Activated T-cell treated with anti-CD3 and anti-CD28 coated beads for 24 hours (primary cell): ENCODE results near the gene CCDC27.
"Not testable (repeated sequence)": the region's sequence is repeated elsewhere in the genome, so short reads cannot be mapped to it uniquely, and the experiment has no call there.

Experiments used
- DNase-seq: peaks from one replicate; pipeline ENCODE4 v3.0.0-alpha.2; 2020; ENCODE audit warnings: low read depth

Gene CCDC27

GRCh38 chr1:3796215-3797061 lies 44.2 kb downstream of the CCDC27 start, which contains the start of gene LRRC47:
TSS of gene LRRC47 (minus strand) at chr1:3796498. CDS start at chr1:3796476, 22 bp downstream.
- DNase-seq, result peak; percentile 92

- no peak for DNase-seq
Measured at GRCh38 chr1:3799976-3800685, 47.9 kb downstream of the CCDC27 start.

DNA sequence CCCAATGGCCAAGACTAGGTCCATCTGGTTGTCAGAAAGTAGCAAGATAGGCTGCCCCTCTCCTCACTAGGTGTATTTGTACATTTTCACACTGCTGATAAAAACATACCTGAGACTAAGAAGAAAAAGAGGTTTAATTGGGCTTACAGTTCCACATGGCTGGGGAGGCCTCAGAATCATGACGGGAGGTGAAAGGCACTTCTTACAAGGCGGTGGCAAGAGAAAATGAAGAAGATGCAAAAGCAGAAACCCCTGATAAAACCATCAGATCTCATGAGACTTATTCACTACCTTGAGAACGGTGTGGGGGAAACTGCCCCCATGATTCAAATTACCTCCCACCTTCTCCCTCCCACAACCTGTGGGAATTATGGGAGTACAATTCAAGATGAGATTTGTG lies 48.5 kb downstream of the CCDC27 start:
- not testable (repeated sequence) for DNase-seq

- no peak for DNase-seq
Measured at GRCh38 chr1:3803905-3804626, 51.8 kb downstream of the CCDC27 start.

DNA sequence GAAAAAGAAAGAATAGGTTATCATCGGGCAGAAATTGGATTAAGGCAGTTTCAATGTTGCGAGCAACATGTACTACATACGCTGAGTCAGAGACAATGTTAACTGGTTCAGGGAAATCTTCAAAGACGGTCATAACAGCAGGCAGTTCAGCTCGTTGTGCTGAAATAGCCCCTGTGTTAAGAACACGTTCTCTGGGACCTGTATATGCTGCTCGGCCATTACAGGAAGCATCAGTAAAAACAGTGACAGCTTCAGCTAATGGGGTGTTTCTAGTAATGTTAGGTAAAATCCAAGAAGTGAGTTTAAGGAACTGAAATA lies 52.3 kb downstream of the CCDC27 start:
- not testable (repeated sequence) for DNase-seq

GRCh38 chr1:3805038-3805437 lies 52.8 kb downstream of the CCDC27 start:
- no peak for DNase-seq

- DNase-seq, result no peak
Measured at GRCh38 chr1:3807769-3808168, 55.5 kb downstream of the CCDC27 start.

- no peak for DNase-seq
Measured at GRCh38 chr1:3809680-3810079, 57.4 kb downstream of the CCDC27 start.

DNA sequence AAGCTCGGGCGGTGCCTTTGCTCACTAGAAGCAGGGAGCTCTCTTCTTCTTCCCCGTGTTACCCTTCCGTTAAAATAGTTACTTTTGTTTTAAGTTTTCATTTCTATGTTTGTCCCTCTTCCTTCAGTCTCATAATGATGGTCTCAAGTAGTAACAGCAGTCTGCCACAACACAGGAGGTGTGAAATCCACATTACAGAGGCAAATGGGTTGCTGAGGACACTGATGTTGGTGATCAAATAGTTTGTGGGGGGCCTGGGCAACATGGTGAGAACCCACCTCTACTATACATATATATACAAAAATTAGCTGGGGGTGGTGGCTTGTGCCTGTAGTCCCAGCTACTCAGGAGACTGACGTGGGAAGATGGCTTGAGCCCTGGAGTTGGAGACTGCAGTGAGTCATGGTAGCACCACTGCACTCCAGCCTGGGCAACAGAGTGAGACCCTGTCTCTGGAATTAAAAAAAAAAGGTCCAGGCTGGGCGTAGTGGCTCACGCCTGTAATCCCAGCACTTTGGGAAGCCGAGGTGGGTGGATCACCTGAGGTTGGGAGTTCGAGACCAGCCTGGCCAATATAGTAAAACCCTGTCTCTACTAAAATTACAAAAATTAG lies 58.0 kb downstream of the CCDC27 start:
- not testable (repeated sequence) for DNase-seq

- DNase-seq, result no peak
Measured at GRCh38 chr1:3811595-3811911, 59.3 kb downstream of the CCDC27 start.

GRCh38 chr1:3814065-3814464 lies 61.8 kb downstream of the CCDC27 start:
- no peak for DNase-seq

DNA sequence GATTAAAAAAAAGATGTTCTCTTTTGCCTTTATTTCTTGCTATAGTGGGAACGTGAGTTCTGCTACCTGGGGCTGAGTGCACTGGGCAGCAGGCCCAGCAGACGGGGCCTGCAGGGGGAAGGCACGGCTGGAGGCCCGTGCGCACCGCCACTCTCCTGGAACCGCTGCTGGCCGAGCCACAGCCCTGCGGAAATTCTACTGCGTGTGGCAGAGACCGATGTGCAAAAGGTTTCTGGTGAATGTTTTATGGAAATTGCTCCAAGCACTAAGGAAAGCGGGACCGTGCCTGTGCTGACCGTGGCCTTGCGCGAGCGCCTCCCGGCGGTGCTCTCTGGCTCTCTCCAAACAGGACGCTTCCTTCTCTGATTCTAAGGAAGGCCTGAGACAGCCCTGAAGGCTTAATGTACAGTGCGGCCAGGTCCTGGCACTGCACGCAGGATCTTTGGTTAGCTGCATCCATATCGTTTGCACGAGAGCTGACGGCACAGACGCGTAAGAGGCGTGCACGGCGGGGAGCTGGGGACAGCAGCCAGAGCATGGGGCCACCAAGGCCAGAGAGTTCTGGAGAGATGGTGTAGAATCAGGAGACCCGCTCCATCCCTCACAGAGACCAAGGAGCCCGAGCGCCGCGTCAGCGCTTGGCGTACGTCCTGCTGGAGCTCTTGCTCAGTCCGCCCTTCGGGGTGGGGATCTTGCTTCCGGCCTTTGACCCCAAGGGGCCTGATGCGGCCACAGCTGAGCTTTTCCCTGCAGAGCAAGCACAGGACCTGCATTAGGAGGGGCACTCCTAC lies 62.7 kb downstream of the CCDC27 start:
- DNase-seq, result no peak

DNA sequence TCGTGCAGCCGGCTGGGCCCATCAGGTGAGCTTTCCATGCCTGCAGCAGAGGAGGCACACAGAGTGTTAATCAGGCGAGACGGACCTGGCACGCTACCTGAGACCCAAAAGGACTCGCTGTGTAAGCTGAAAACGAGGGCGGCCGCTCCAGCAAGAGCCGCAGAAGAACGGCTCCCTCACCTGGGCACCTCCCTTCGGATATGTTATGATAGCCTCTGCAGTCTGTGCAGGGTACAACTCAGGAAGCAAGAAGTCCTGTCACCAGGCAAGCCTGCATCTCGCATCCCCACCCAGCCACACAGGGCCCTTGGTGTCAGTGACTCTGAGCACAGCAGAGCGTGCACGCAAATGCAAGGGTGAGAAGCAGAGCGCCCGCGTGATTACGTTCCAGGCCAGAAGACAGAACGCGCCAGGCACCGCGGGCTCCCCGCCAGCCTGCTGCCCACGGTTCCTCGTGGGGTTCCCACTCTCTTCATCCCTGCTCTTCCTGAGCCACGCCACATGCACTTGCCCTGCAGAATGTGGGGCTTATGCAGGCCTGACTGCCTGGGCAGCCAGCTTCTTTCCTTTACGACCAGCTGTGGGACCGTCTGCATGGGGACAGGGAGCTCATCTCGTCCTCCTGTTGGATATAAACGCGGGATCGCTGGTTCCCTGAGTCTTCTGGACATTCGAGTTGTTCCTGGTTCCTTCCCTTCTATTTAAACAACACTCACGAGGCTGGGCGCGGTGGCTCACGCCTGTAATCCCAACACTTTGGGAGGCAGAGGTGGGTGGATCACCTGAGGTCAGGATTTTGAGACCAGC lies 64.3 kb downstream of the CCDC27 start:
- no peak for DNase-seq

DNA sequence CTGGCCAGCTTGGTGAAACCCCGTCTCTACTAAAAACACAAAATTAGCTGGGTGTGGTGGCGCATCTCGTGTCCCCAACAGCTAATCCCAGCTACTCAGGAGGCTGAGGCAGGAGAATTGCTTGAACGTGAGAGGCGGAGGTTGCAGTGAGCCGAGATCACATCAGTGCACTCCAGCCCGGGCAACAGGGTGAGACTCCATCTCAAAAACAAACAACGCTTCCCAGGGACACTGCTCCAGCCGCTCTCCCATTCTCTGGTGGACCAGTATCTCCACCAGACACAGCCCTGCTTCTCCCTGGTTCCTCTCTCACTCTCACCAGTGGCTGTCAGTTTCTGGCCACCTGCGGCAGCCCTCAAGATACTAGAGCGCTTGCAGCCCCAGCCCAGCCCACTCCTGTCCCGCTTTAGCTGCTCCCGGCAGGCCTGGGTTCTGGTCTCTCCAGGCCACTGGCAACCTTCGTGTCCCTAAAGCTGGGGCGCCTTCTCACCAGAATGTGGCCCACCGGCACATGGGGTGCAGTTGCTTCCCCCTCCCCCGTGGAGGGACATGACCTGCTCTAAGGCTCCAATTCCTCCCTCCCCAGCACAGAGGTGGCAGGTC lies 65.0 kb downstream of the CCDC27 start:
- no peak for DNase-seq

GRCh38 chr1:3817821-3818597 lies 65.8 kb downstream of the CCDC27 start:
- no peak for DNase-seq

GRCh38 chr1:3819771-3820200 lies 67.5 kb downstream of the CCDC27 start:
- no peak for DNase-seq

- no peak for DNase-seq
Measured at GRCh38 chr1:3820316-3820715, 68.1 kb downstream of the CCDC27 start.

GRCh38 chr1:3821004-3821403 lies 68.8 kb downstream of the CCDC27 start:
- no peak for DNase-seq
